NCI-H1092 (cell line): ENCODE measurements around the gene IFITM2.
"Not testable (repeated sequence)": the region's sequence is repeated elsewhere in the genome, so short reads cannot be mapped to it uniquely, and the experiment has no call there.

ENCODE experiments used
- DNase-seq: peaks from one replicate; lab custom pipeline; 2025; lab: John Stamatoyannopoulos, UW

Gene IFITM2

GRCh38 chr11:325796-326591 is 18.4 kb downstream of the IFITM2 start:
- no peak for DNase-seq

GRCh38 chr11:326592-326841 is 18.9 kb downstream of the IFITM2 start:
- no peak for DNase-seq

- no peak for DNase-seq
Measured at GRCh38 chr11:326842-327580, 19.4 kb downstream of the IFITM2 start.

GRCh38 chr11:327581-327923 is 19.9 kb downstream of the IFITM2 start:
- DNase-seq, result no peak

- no peak for DNase-seq
Measured at GRCh38 chr11:328012-328411, 20.4 kb downstream of the IFITM2 start.

GRCh38 chr11:328516-329100 is 21.0 kb downstream of the IFITM2 start:
- DNase-seq, result not testable (repeated sequence)

- DNase-seq, result no peak
Measured at GRCh38 chr11:329886-330253, 22.3 kb downstream of the IFITM2 start.

- no peak for DNase-seq
Measured at GRCh38 chr11:330307-330693, 22.7 kb downstream of the IFITM2 start.

- no peak for DNase-seq
Measured at GRCh38 chr11:330694-331357, 23.2 kb downstream of the IFITM2 start.

GRCh38 chr11:331358-332060 is 23.9 kb downstream of the IFITM2 start:
- DNase-seq, result no peak

GRCh38 chr11:332651-333480 is 25.2 kb downstream of the IFITM2 start:
- DNase-seq, result no peak

- not testable (repeated sequence) for DNase-seq
Measured at GRCh38 chr11:333616-334263, 26.1 kb downstream of the IFITM2 start.

GRCh38 chr11:334264-334994 is 26.8 kb downstream of the IFITM2 start:
- DNase-seq, result no peak

GRCh38 chr11:335779-336658 is 28.4 kb downstream of the IFITM2 start:
- DNase-seq, result no peak

- no peak for DNase-seq
Measured at GRCh38 chr11:336659-337198, 29.1 kb downstream of the IFITM2 start.

- no peak for DNase-seq
Measured at GRCh38 chr11:337711-338110, 30.1 kb downstream of the IFITM2 start.

- no peak for DNase-seq
Measured at GRCh38 chr11:339963-340362, 32.3 kb downstream of the IFITM2 start.

GRCh38 chr11:340539-341512 is 33.2 kb downstream of the IFITM2 start:
- DNase-seq, result no peak
